Pancreas (tissue), 10 donors: Measurements from ENCODE around the gene DNMT1. TPM values are rescaled to one million over a fixed set of nuclear protein-coding genes. Genes with fewer than 3 reads are reported as not detected.

Experiments
- ATAC-seq, 4 donors: fragments of 200-7000 bp; cut with Tn5 transposase; one replicate each; pipeline versions ENCODE4 v1.8.0 to v1.9.1; 2020; ENCODE audit warnings: mild to moderate bottlenecking in 4 of 4, moderate library complexity in 4 of 4
- DNase-seq, 6 donors: peaks; one replicate each; pipeline ENCODE4 v3.0.0-alpha.2; 2020
- FAIRE-seq: peaks from 2 replicates; lab custom pipeline; 2012; peaks lifted over from hg19 to GRCh38; lab: Jason Lieb, UNC
- H3K27ac ChIP-seq, 4 donors: fragments of 200-600 bp; sonication (generic); 1 replicate in 3 of 4; 2 replicates in 1 of 4; pipeline versions ENCODE4 v1.5.0 to v1.8.0; 2020
- H3K27me3 ChIP-seq, 4 donors: fragments of 200-600 bp; one replicate each; pipeline ENCODE4 v1.8.0; 2021
- H3K36me3 ChIP-seq, 3 donors: fragments of 200-600 bp; sonication (generic) in 1 of 3; one replicate each; pipeline versions ENCODE4 v1.5.0 to v1.8.0; 2020 to 2021
- H3K4me1 ChIP-seq, 3 donors: fragments of 200-600 bp; one replicate each; pipeline ENCODE4 v1.8.0; 2021
- H3K4me3 ChIP-seq, 4 donors: fragments of 200-600 bp; sonication (generic) in 2 of 4; one replicate each; pipeline versions ENCODE4 v1.5.0 to v1.8.0; 2020 to 2021
- H3K9me3 ChIP-seq, 4 donors: fragments of 200-600 bp; one replicate each; pipeline ENCODE4 v1.8.0; 2021
- CTCF ChIP-seq, 4 donors: fragments of 200-600 bp; sonication (generic) in 3 of 4; IDR thresholded peaks; one replicate each; pipeline versions ENCODE4 v1.5.0 to v1.8.0; 2021; ENCODE audit warnings: antibody characterized with exemption in 4 of 4
- WGBS, 2 donors: extraction: QIAGEN DNeasy Blood & Tissue Kit; methylation state at CpG; one replicate each; pipeline ENCODE4 v1.1.7; 2013; 5-methylcytosine and 5-hydroxymethylcytosine counted together
- intact Hi-C, 3 donors: fragments of 100-400 bp; cut with DNase I; formaldehyde crosslinking; loops; one replicate each; pipeline versions ENCODE4 v1.11.1 to v1.14.2; 2022
- polyA plus RNA-seq, 2 donors: library from polyadenylated mRNA; stranded (reverse); fragments of 200-250 nt; gene quantifications; one replicate each; pipeline ENCODE4 v1.2.3, GENCODE V29; 2013
- total RNA-seq, 6 donors: library from RNA; stranded (reverse); fragmentation: NEBNext Ultra II Directional in 4 of 6; extraction: Animal tissue kit (Norgen Biotek cat#: 25700) in 4 of 6; gene quantifications; one replicate each; pipeline versions ENCODE4 v1.2.1 to v1.2.4, GENCODE V29; 2021 to 2023
- donor health status: healthy with polysubstance abuse.
- donor health status: DM: no; HTN: no; CAD: no; lungs with moderate emphysema.
- donor health status: DM: no; HTN: no; CAD: no.
- donor health status: control.
- donor health status: control.
- donor health status: Bipolar disorder and iron deficiency.
- donor health status: DM: yes; HTN: yes; CAD: no.
- donor health status: DM: no; HTN: no; CAD: no.
- donor health status: DM: no; HTN: no; CAD: no.
- donor health status: DM: yes; HTN: yes; CAD: no.

The DNMT1 gene
- total and polyA plus RNA-seq, 8 donors = 11.4 to 28.7 (median 18.3) TPM

- Histone ChIP-seq H3K27ac (no peak overlapping the region), H3K4me1 (no peaks in the 10 kb centered on the region), H3K4me3 (no peak overlapping the region), H3K27me3 (no peaks in the 10 kb centered on the region), H3K9me3 (no peaks in the 10 kb centered on the region), H3K36me3 (no peaks in the 10 kb centered on the region)
- FAIRE-seq (no peak), DNase-seq (no peak), ATAC-seq (no peak)
- WGBS, 2 donors = 66 to 83% methylated on average over 4 of the region's 4 CpGs
- intact Hi-C loops = no loop called here
- no peak for TF ChIP-seq CTCF (IDR thresholded peaks at IDR 0.05)
These were observed 40.2 kb upstream of the DNMT1 start for GRCh38 chr19:10235003-10235402.

GRCh38 chr19:10233946-10234345 is 39.2 kb upstream of the DNMT1 start:
- Histone ChIP-seq H3K27me3 (no peaks in the 10 kb centered on the region), H3K9me3 (no peaks in the 10 kb centered on the region), H3K36me3 (no peaks in the 10 kb centered on the region), H3K27ac (no peak overlapping the region), H3K4me3 (no peak overlapping the region), H3K4me1 (no peaks in the 10 kb centered on the region)
- 62 to 63% methylated on average over 3 to 4 of the region's 4 CpGs for WGBS, 2 donors
- ATAC-seq (no peak), FAIRE-seq (no peak), DNase-seq (no peak)
- TF ChIP-seq CTCF (IDR thresholded peaks at IDR 0.05) = no peak
- intact Hi-C loops = no loop called here

- H3K4me1 ChIP-seq = no peaks in the 10 kb centered on the region
- WGBS, 2 donors = 68 to 72% methylated on average over 8 of the region's 8 CpGs
These were observed 37.0 kb upstream of the DNMT1 start for GRCh38 chr19:10231612-10232228.

GRCh38 chr19:10230861-10231611 is 36.3 kb upstream of the DNMT1 start, which contains the start of gene S1PR2:
S1PR2 (minus strand) TSS chr19:10231331; CDS start chr19:10224905, 6,426 bp downstream.
- ATAC-seq (peak; percentile 87 to 89 (median 88)), FAIRE-seq (no peak), DNase-seq (peak; percentile 65 to 84 (median 76))
- no peaks in the 10 kb centered on the region for H3K4me1 ChIP-seq
- H3K36me3 ChIP-seq = no peaks in the 10 kb centered on the region
- WGBS, 2 donors = 0 to 1% methylated on average over 48 to 73 of the region's 73 CpGs
- intact Hi-C loops = no loop called here
- H3K27me3 ChIP-seq = no peaks in the 10 kb centered on the region
- no peaks in the 10 kb centered on the region for H3K9me3 ChIP-seq
- peak within 1 kb of the TSS; percentile 49 to 69 (median 58) for H3K27ac ChIP-seq
- TF ChIP-seq CTCF (IDR thresholded peaks at IDR 0.05) = no peak
- H3K4me3 ChIP-seq = peak within 1 kb of the TSS; percentile 82 to 95 (median 88)

More at GRCh38 chr19:10231612-10232228, 37.0 kb upstream of the DNMT1 start:
- H3K4me3 ChIP-seq = peak overlapping the region; percentile 82 to 95 (median 88)
- no peak for DNase-seq
- ATAC-seq = no peak
- FAIRE-seq = no peak
- H3K27me3 ChIP-seq = no peaks in the 10 kb centered on the region
- no peak for TF ChIP-seq CTCF (IDR thresholded peaks at IDR 0.05)
- intact Hi-C loops = no loop called here
- peak overlapping the region in 2 of 4 donors; percentile 63 to 69 for H3K27ac ChIP-seq
- H3K9me3 ChIP-seq = no peaks in the 10 kb centered on the region
- no peaks in the 10 kb centered on the region for H3K36me3 ChIP-seq
